PC-9 (cell line): ENCODE results near the gene TMEM132D. TPM values are rescaled to one million over a fixed set of nuclear protein-coding genes. Genes with fewer than 3 reads are reported as not detected.

Experiments used
- BruUV-seq: library from RNA; stranded (reverse); fragments of 400-500 nt; replicated peaks from 2 replicates; lab custom pipeline; 2021; lab: Mats Ljungman, UMichigan
- CTCF ChIA-PET: fragments of 300-600 bp; sonication (Branson Sonifier 250); formaldehyde crosslinking; loops from one replicate; lab custom pipeline; 2022; ENCODE audit warnings: antibody characterized with exemption; lab: Charles Lee
- POLR2A ChIA-PET: fragments of 300-600 bp; sonication (Branson Sonifier 250); formaldehyde crosslinking; loops from one replicate; lab custom pipeline; 2022; ENCODE audit warnings: antibody characterized with exemption; ENCODE audit not compliant: unreplicated experiment; lab: Charles Lee
- DNase-seq, 2 experiments: peaks; one replicate each; pipeline versions ENCODE4 v3.0.0 to v3.0.0-alpha.2; 2015 to 2022; ENCODE audit warnings: mixed read lengths in 1 of 2
- H2AFZ ChIP-seq: fragments of 200-600 bp; sonication (generic); 2 replicates; pipeline ENCODE4 v1.8.1; 2017; ENCODE audit warnings: antibody characterized with exemption
- H3F3A ChIP-seq: fragments of 200-600 bp; sonication (generic); 2 replicates; pipeline ENCODE4 v1.8.1; 2017; ENCODE audit warnings: antibody characterized with exemption, mild to moderate bottlenecking, low read depth; ENCODE audit not compliant: insufficient read depth
- H3K27ac ChIP-seq: fragments of 200-600 bp; sonication (generic); 2 replicates; pipeline ENCODE4 v1.6.1; 2016; ENCODE audit warnings: mixed run types
- H3K27me3 ChIP-seq: fragments of 200-600 bp; sonication (generic); 2 replicates; pipeline ENCODE4 v1.6.1; 2016; ENCODE audit warnings: low read depth, mixed run types; ENCODE audit not compliant: insufficient read depth
- H3K36me3 ChIP-seq: fragments of 200-600 bp; sonication (generic); 2 replicates; pipeline ENCODE4 v1.6.1; 2016; ENCODE audit warnings: low read depth, mixed run types
- H3K4me1 ChIP-seq: fragments of 200-600 bp; sonication (generic); replicated peaks from 2 replicates; pipeline ENCODE4 v1.6.1; 2016; ENCODE audit warnings: mixed run types; ENCODE audit not compliant: insufficient read depth
- H3K4me2 ChIP-seq: fragments of 200-600 bp; sonication (generic); 2 replicates; pipeline ENCODE4 v1.6.1; 2017; ENCODE audit warnings: mixed run types
- H3K4me3 ChIP-seq: fragments of 200-600 bp; sonication (generic); 2 replicates; pipeline ENCODE4 v1.6.1; 2016; ENCODE audit warnings: mixed run types
- H3K79me2 ChIP-seq: fragments of 200-600 bp; sonication (generic); 2 replicates; pipeline ENCODE4 v1.6.1; 2017; ENCODE audit warnings: low read depth, mixed run types
- H3K9me2 ChIP-seq: fragments of 200-600 bp; sonication (generic); 2 replicates; pipeline ENCODE4 v1.8.1; 2017; ENCODE audit warnings: mild to moderate bottlenecking; ENCODE audit not compliant: insufficient read depth
- H3K9me3 ChIP-seq: fragments of 200-600 bp; sonication (generic); 2 replicates; pipeline ENCODE4 v1.8.1; 2016; ENCODE audit warnings: low read depth; ENCODE audit not compliant: insufficient read depth
- H4K20me1 ChIP-seq: fragments of 200-600 bp; sonication (generic); 2 replicates; pipeline ENCODE4 v1.8.1; 2017; ENCODE audit not compliant: insufficient read depth
- EZH2 ChIP-seq: fragments of 200-600 bp; sonication (generic); IDR thresholded peaks from 2 replicates; pipeline ENCODE4 v1.8.0; 2017; ENCODE audit warnings: antibody characterized with exemption, low read depth
- intact Hi-C: fragments of 100-400 bp; cut with micrococcal nuclease; formaldehyde crosslinking; loops from one replicate; pipeline ENCODE4 v1.10.0; 2022; ENCODE audit not compliant: unreplicated experiment
- total RNA-seq: library from RNA; stranded (reverse); gene quantifications from 2 replicates; pipeline ENCODE4 v1.2.3, GENCODE V29; 2021
- TF ChIP-seq, protein P1 (sequence below): fragments of 200-600 bp; sonication (generic); conservative IDR thresholded peaks from 2 replicates; pipeline ENCODE4 v1.6.1; 2017; ENCODE audit warnings: mixed run types, antibody characterized with exemption, mild to moderate bottlenecking, moderate library complexity

TMEM132D gene
- total RNA-seq, 1 experiment from 2014 or later: not detected

DNA sequence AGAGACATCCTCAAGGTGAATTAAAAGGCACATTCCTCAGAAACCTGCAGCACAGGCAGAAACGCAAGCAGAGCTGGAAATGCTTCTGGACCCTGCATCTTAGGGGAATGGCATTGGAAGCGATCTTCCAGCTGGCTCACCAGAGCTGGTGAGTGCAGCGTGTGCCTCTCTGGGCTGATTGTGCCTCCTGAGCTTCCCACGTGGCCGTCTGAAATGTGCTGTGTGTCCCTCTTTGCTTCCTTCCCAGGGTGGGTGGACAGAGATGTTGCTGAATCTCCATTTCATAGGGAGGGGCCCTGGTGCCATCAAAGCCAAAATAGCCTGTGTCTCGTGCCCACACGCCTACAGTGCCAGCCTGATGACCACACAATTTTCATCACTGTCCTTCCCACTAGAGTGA is 34.3 kb upstream of the TMEM132D start:
- Histone ChIP-seq H3K4me1 (no peaks in the 10 kb centered on the region), H3K27me3 (peaks cover 23% of the 10 kb centered on the region; the same call in 1 of the 2 replicates), H4K20me1 (no peaks in the 10 kb centered on the region), H3K36me3 (no peaks in the 10 kb centered on the region), H2AFZ (no peak overlapping the region), H3F3A (no peaks in the 10 kb centered on the region), H3K9me2 (no peaks in the 10 kb centered on the region), H3K4me3 (no peak overlapping the region), H3K79me2 (no peaks in the 10 kb centered on the region), H3K27ac (no peak overlapping the region), H3K4me2 (no peak overlapping the region), H3K9me3 (no peaks in the 10 kb centered on the region)
- DNase-seq: no peak
- BruUV-seq: no TSS peak
- ChIA-PET POLR2A (no interaction called here), CTCF (no interaction called here)
- TF ChIP-seq EZH2: no peak
- TF ChIP-seq, protein P1, sequence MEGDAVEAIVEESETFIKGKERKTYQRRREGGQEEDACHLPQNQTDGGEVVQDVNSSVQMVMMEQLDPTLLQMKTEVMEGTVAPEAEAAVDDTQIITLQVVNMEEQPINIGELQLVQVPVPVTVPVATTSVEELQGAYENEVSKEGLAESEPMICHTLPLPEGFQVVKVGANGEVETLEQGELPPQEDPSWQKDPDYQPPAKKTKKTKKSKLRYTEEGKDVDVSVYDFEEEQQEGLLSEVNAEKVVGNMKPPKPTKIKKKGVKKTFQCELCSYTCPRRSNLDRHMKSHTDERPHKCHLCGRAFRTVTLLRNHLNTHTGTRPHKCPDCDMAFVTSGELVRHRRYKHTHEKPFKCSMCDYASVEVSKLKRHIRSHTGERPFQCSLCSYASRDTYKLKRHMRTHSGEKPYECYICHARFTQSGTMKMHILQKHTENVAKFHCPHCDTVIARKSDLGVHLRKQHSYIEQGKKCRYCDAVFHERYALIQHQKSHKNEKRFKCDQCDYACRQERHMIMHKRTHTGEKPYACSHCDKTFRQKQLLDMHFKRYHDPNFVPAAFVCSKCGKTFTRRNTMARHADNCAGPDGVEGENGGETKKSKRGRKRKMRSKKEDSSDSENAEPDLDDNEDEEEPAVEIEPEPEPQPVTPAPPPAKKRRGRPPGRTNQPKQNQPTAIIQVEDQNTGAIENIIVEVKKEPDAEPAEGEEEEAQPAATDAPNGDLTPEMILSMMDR: no peak
- intact Hi-C loops: no loop called here

DNA sequence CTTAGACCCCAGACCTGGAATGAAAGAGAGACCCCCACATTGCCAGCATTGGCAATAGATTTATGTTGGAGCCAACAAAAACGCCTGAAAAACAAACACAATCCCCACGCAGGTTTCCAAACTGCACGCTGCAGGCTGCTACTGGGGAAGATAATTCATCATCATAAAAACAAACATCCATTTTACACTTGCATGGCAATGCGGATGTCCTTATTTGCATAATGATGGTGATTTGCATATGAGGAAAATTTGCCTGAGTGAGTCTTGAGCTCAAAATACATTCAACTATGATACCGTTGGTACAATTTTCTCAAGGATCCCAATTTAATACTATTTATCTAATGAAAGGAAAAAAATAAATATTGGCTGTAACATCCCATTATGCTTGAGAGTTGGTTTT is 33.6 kb upstream of the TMEM132D start:
- CTCF ChIA-PET: no interaction called here
- Histone ChIP-seq H2AFZ (no peak overlapping the region), H3K79me2 (no peaks in the 10 kb centered on the region), H3K27me3 (peaks cover 23% of the 10 kb centered on the region; the same call in 1 of the 2 replicates), H3K27ac (no peak overlapping the region), H3K4me1 (no peaks in the 10 kb centered on the region), H3K4me3 (no peak overlapping the region), H3K4me2 (no peak overlapping the region), H3K9me3 (no peaks in the 10 kb centered on the region), H3K9me2 (no peaks in the 10 kb centered on the region), H3F3A (no peaks in the 10 kb centered on the region), H4K20me1 (no peaks in the 10 kb centered on the region), H3K36me3 (no peaks in the 10 kb centered on the region)
- intact Hi-C loops: no loop called here
- DNase-seq: no peak
- POLR2A ChIA-PET: no interaction called here
- no TSS peak for BruUV-seq
- no peak for TF ChIP-seq EZH2
- TF ChIP-seq, protein P1: no peak

DNA sequence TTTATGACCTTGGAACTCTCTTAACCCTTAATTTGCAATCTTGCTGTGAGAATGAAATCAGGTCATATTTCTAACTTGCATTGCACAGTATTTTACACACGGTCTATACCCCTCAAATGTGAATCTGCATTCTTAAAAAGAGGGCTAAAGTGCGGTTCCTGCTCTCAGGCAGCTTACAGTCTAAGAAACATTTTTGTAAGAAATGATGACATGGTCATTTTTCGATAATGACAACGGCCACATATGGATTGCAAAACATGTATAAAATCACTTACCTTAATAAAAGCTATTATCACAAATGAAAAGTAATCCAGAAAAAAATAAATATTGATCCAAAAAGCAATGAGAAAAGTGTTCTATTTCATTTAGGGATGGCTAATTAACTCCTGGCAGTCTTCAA is 24.8 kb upstream of the TMEM132D start:
- CTCF ChIA-PET: no interaction called here
- H3F3A ChIP-seq: no peaks in the 10 kb centered on the region
- BruUV-seq: no TSS peak

More for the DNA sequence above, 24.8 kb upstream of the TMEM132D start:
- no peak overlapping the region for H3K4me3 ChIP-seq
- TF ChIP-seq, protein P1: no peak
- TF ChIP-seq EZH2: no peak
- H3K36me3 ChIP-seq: no peaks in the 10 kb centered on the region
- peaks cover 8% of the 10 kb centered on the region; the same call in 1 of the 2 replicates for H3K27me3 ChIP-seq
- no peaks in the 10 kb centered on the region for H3K4me1 ChIP-seq
- no peak for DNase-seq
- H3K79me2 ChIP-seq: no peaks in the 10 kb centered on the region
- H3K9me3 ChIP-seq: no peaks in the 10 kb centered on the region
- H4K20me1 ChIP-seq: no peaks in the 10 kb centered on the region
- H3K9me2 ChIP-seq: no peaks in the 10 kb centered on the region
- intact Hi-C loops: no loop called here
- no peak overlapping the region for H3K4me2 ChIP-seq
- no peak overlapping the region for H3K27ac ChIP-seq
- POLR2A ChIA-PET: no interaction called here
- no peak overlapping the region for H2AFZ ChIP-seq
